Measurements from ENCODE around the gene FAM131A. TPM values are rescaled to one million over a fixed set of nuclear protein-coding genes. Genes with fewer than 3 reads are reported as not detected.

The FAM131A gene
- total RNA-seq, 6 donors from 2014 or later: 14.8 to 52.7 (median 25.2) TPM

DNA sequence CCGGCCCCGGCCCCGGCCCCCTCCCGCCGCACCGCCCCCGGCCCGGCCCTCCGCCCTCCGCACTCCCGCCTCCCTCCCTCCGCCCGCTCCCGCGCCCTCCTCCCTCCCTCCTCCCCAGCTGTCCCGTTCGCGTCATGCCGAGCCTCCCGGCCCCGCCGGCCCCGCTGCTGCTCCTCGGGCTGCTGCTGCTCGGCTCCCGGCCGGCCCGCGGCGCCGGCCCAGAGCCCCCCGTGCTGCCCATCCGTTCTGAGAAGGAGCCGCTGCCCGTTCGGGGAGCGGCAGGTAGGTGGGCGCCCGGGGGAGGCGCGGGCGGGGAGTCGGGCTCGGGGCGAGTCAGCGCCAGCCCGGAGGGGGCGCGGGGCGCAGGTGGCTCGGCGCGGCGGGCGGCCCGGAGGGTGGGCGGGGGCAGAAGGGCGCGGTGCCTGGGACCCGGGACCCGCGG, 42.8 kb downstream of the FAM131A start:
- H3K4me1 ChIP-seq: peaks cover 13 to 28% (median 18%) of the 10 kb centered on the region in 4 donors
- H3K27me3 ChIP-seq: peaks cover 0 to 25% (median 15%) of the 10 kb centered on the region in 4 donors
- no CpG with 5 or more reads among the region's 62 CpGs for WGBS, 2 donors
- no peaks in the 10 kb centered on the region for H3K36me3 ChIP-seq
- no peaks in the 10 kb centered on the region for H3K9me3 ChIP-seq
- H3K27ac ChIP-seq: peak overlapping the region in 1 of 4 donors; percentile 71
- peak overlapping the region; percentile 37 to 55 (median 51) for H3K4me3 ChIP-seq
- TF ChIP-seq POLR2A (IDR thresholded peaks at IDR 0.05) (no peak), POLR2AphosphoS5 (IDR thresholded peaks at IDR 0.05) (no peak), EP300 (IDR thresholded peaks at IDR 0.05) (no peak)
- TF ChIP-seq, protein P1, sequence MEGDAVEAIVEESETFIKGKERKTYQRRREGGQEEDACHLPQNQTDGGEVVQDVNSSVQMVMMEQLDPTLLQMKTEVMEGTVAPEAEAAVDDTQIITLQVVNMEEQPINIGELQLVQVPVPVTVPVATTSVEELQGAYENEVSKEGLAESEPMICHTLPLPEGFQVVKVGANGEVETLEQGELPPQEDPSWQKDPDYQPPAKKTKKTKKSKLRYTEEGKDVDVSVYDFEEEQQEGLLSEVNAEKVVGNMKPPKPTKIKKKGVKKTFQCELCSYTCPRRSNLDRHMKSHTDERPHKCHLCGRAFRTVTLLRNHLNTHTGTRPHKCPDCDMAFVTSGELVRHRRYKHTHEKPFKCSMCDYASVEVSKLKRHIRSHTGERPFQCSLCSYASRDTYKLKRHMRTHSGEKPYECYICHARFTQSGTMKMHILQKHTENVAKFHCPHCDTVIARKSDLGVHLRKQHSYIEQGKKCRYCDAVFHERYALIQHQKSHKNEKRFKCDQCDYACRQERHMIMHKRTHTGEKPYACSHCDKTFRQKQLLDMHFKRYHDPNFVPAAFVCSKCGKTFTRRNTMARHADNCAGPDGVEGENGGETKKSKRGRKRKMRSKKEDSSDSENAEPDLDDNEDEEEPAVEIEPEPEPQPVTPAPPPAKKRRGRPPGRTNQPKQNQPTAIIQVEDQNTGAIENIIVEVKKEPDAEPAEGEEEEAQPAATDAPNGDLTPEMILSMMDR (IDR thresholded peaks at IDR 0.05): no peak
- ATAC-seq (ENCODE audit: low FRiP score in 2 of 2): peak in 1 of 2 donors; percentile 65
- peak; percentile 43 to 92 for DNase-seq

DNA sequence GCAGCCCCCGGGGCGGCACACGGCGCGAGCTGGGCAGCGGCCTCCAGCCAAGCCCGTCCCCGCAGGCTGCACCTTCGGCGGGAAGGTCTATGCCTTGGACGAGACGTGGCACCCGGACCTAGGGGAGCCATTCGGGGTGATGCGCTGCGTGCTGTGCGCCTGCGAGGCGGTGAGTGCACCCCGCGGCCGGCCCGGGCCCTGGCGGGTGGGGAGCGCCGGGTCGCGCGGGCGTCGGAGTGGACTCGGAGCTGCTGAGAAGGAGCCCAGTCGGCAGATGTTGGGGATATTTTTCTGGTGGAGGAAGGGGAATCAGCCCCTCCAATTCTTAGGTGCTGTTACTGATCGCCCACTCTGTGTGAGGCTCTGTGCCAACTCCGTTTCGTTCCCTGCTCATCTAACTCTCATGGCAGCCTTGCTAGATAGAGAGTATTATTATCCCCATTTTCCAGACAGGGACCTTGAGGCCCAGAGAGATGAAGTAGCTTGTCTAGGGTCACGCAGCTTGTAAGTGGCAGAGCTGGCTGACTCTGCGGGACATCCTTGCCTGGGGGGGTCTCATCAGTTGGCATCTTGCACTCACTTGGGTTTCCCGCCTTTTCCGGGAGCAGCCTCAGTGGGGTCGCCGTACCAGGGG, 43.3 kb downstream of the FAM131A start:
- ATAC-seq (ENCODE audit: low FRiP score in 2 of 2) (peak in 1 of 2 donors; percentile 11), DNase-seq (peak in 1 of 2 donors; percentile 88)
- Histone ChIP-seq H3K4me3 (peak overlapping the region; percentile 18 to 55 (median 51)), H3K9me3 (no peaks in the 10 kb centered on the region), H3K4me1 (peaks cover 13 to 28% (median 18%) of the 10 kb centered on the region in 4 donors), H3K36me3 (no peaks in the 10 kb centered on the region), H3K27me3 (peaks cover 0 to 25% (median 15%) of the 10 kb centered on the region in 4 donors), H3K27ac (peak overlapping the region in 3 of 4 donors; percentile 36 to 71 (median 69))
- TF ChIP-seq, protein P1 (IDR thresholded peaks at IDR 0.05): no peak
- TF ChIP-seq POLR2A (IDR thresholded peaks at IDR 0.05): no peak
- no peak for TF ChIP-seq POLR2AphosphoS5 (IDR thresholded peaks at IDR 0.05)
- no peak for TF ChIP-seq EP300 (IDR thresholded peaks at IDR 0.05)
- WGBS, 2 donors: 5 to 7% methylated on average over 5 to 20 of the region's 42 CpGs

DNA sequence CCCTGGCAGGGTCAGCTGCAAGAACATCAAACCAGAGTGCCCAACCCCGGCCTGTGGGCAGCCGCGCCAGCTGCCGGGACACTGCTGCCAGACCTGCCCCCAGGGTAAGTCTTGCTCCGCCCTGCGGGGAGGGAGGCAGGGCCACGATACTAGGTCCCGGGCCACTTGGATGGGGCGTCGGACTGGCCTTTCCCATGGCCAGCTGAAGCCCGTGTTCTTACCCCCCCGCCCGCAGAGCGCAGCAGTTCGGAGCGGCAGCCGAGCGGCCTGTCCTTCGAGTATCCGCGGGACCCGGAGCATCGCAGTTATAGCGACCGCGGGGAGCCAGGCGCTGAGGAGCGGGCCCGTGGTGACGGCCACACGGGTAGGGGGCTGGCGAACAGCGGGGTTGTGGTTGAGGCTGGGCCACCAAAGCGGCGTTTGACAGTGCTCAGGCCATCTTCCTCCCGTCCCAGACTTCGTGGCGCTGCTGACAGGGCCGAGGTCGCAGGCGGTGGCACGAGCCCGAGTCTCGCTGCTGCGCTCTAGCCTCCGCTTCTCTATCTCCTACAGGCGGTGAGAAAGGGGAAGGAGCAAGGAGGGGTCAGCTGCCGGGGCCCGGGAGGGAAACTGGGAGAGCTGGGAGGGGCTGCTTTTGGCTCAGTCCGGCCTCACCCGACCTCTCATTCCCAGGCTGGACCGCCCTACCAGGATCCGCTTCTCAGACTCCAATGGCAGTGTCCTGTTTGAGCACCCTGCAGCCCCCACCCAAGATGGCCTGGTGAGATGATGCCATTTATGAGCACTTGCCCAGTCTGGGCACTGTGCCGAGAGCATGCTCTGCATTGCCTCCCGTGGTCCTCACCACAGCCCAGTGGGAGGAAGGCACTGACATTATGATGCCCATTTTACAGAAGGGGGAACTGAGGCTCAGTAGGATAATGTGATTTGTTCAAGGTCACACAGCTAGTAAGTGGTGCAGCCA, 44.1 kb downstream of the FAM131A start:
- peak in 1 of 2 donors; percentile 37 for ATAC-seq (ENCODE audit: low FRiP score in 2 of 2)
- H3K27me3 ChIP-seq: peaks cover 0 to 25% (median 15%) of the 10 kb centered on the region in 4 donors
- 8 to 60% methylated on average over 2 to 49 of the region's 55 CpGs for WGBS, 2 donors

DNA sequence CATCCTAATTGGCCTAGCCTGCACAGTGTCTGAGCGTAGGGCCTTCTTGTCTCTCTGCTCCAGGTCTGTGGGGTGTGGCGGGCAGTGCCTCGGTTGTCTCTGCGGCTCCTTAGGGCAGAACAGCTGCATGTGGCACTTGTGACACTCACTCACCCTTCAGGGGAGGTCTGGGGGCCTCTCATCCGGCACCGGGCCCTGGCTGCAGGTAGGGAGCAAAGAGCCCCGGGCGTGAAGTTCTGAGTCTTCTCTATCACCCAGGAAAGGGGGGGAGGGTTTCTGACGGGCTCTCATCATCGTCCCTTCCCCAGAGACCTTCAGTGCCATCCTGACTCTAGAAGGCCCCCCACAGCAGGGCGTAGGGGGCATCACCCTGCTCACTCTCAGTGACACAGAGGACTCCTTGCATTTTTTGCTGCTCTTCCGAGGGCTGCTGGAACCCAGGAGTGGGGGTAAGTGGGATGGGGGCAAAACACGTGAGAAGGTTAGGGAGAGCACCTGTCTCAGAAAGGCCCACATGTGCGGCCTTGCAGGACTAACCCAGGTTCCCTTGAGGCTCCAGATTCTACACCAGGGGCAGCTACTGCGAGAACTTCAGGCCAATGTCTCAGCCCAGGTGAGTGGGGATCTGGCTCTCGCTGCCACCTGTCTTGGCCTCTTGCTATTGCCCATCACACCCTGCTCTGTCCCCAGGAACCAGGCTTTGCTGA, 45.1 kb downstream of the FAM131A start:
- ATAC-seq (ENCODE audit: low FRiP score in 2 of 2) (no peak), DNase-seq (no peak)
- Histone ChIP-seq H3K9me3 (no peaks in the 10 kb centered on the region), H3K36me3 (no peaks in the 10 kb centered on the region), H3K27me3 (peaks cover 0 to 25% (median 15%) of the 10 kb centered on the region in 4 donors), H3K4me1 (peaks cover 13 to 28% (median 18%) of the 10 kb centered on the region in 4 donors), H3K4me3 (no peak overlapping the region), H3K27ac (no peak overlapping the region)
- TF ChIP-seq POLR2AphosphoS5 (IDR thresholded peaks at IDR 0.05) (no peak), POLR2A (IDR thresholded peaks at IDR 0.05) (no peak), EP300 (IDR thresholded peaks at IDR 0.05) (no peak)
- TF ChIP-seq, protein P1 (IDR thresholded peaks at IDR 0.05): no peak
- 90 to 93% methylated on average over 15 to 16 of the region's 16 CpGs for WGBS, 2 donors

More for the DNA sequence above, 44.1 kb downstream of the FAM131A start:
- Histone ChIP-seq H3K4me3 (peak overlapping the region in 3 of 4 donors; percentile 11 to 55 (median 54)), H3K27ac (peak overlapping the region in 2 of 4 donors; percentile 36 to 69), H3K36me3 (no peaks in the 10 kb centered on the region), H3K4me1 (peaks cover 13 to 28% (median 18%) of the 10 kb centered on the region in 4 donors), H3K9me3 (no peaks in the 10 kb centered on the region)
- DNase-seq: peak in 1 of 2 donors; percentile 84
- TF ChIP-seq, protein P1 (IDR thresholded peaks at IDR 0.05): no peak
- TF ChIP-seq EP300 (IDR thresholded peaks at IDR 0.05): no peak
- no peak for TF ChIP-seq POLR2AphosphoS5 (IDR thresholded peaks at IDR 0.05)

All from upper lobe of left lung (tissue), 6 donors.